GM19372 (cell line): ENCODE data around the gene QRFP.

Experiments used
- ATAC-seq: cut with Tn5 transposase; IDR thresholded peaks from one replicate; pipeline ENCODE4 v1.9.1; 2021; ENCODE audit warnings: mild to moderate bottlenecking, low read depth, moderate library complexity; ENCODE audit not compliant: unreplicated experiment

Gene QRFP

GRCh38 chr9:130896233-130897014, at the start of gene QRFP:
TSS of gene QRFP (minus strand) at chr9:130896812. CDS start at chr9:130893838, 2,974 bp downstream.
- ATAC-seq = no peak

- no peak for ATAC-seq
Observed at GRCh38 chr9:130945173-130945572, 48.6 kb upstream of the QRFP start.

- ATAC-seq = no peak
Observed at GRCh38 chr9:130944510-130945058, 48.0 kb upstream of the QRFP start.

DNA sequence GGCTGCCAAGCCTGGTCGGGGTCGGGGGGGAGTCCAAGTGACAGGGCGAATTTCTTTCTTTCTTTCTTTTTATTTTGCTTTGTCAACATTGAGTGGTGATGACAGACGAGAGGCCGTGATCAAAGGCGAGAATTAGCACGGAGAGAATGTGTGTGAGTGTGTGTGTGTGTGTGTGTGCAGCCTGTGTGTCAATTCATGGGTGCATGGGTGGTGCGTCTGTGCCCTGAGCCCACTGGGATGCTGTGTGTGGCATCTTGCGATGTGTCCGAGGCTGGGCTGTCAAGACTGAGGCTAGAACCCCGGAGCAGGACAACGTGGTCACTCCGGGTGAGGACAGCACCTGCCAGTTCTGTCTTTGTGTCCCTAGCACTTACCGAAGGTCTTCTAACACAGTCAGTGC, 47.2 kb upstream of the QRFP start:
- no peak for ATAC-seq

DNA sequence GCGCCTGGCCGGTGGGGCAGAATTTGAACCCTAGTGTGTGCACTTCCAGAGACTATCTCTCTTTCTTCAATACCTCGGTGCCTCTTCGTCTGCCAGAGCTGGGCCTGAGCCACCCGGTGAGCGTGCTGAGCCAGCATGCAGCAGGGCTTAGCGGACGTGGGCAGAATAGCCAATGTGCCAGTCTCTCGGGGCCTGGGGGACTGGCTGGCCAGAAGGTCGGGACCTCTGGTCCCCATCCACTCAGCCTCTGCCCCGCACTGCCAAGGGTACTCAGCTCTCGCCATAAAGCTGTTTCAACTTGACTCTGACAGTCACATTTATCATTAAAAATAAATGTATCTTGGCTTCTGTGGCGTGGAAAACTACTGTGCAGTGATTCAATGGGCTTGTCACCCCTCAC, 46.6 kb upstream of the QRFP start:
- ATAC-seq = no peak

GRCh38 chr9:130942679-130943078, 46.1 kb upstream of the QRFP start:
- no peak for ATAC-seq

- ATAC-seq = no peak
Observed at GRCh38 chr9:130942084-130942483, 45.5 kb upstream of the QRFP start.

- peak; percentile 68 for ATAC-seq
Observed at GRCh38 chr9:130940693-130941576, 44.3 kb upstream of the QRFP start.

DNA sequence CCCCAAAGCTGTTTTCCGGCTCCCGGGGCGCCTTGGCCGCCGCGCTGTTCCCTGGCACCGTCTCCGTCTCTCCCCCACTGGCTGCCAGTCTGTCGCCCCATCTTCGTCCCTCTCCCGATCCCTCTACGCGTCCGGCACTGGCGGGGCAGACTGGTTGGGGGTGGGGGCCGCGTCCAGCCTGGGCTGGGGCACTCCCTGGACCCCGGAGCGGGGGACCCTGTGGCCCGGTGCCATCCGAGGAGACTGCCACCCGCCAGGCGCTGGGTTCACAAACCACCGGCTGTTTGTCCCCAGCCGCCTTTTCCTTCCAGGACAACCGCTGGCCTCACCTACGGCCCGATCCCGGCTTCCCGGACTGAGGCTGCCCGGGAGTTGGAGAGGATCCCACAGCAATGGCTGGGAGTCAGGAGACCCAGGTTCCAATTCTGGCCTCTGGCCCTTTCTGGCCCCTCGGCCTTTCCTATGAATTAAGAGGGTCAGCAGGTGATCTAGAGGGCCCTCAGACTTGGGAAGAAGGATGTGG, 43.5 kb upstream of the QRFP start:
- no peak for ATAC-seq

GRCh38 chr9:130939405-130940026, 42.9 kb upstream of the QRFP start:
- no peak for ATAC-seq

DNA sequence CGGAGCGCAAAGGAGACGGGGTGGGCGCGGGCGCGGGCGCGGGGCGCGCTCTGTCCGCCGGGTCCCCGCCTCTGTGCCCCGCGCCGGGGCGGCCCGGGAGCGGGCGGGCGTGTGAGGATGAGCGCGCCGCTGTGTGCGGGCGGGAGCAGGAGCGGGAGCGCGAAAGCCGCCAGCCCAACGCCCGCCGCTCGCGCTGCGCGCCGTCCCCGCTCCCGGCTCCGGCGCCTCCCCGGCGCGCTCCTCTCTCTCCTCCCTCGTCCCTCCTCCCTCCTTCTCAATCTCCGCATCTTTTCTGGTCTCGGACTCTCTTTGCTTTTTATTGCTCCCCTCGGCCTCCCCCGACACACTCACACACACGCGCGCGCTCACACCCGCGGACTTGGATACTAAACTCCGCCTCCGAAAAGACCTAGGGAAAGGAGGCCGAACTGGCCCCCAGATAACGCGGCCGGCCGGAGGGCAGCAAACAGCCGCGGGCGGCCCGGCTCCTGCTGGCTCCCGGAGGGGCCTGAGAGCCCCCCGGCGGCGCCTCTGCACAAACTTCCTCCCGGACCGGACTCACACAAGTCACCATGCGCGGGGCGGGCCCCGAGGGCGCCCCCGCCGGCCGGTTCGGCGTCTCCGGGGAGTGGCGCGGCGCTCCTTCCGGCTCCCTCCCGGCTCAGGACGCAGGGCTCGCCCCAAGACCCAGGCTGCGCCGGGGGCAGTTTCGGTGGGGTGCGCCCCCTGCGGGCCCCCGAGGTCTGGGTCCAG, 42.2 kb upstream of the QRFP start, which contains the start of gene FIBCD1:
FIBCD1 (minus strand) TSS at position 596 of the 753 bp plus-strand sequence. CDS start 640 bp downstream, outside the sequence.
- no peak for ATAC-seq

- no peak for ATAC-seq
Observed at GRCh38 chr9:130938184-130938651, 41.6 kb upstream of the QRFP start.

DNA sequence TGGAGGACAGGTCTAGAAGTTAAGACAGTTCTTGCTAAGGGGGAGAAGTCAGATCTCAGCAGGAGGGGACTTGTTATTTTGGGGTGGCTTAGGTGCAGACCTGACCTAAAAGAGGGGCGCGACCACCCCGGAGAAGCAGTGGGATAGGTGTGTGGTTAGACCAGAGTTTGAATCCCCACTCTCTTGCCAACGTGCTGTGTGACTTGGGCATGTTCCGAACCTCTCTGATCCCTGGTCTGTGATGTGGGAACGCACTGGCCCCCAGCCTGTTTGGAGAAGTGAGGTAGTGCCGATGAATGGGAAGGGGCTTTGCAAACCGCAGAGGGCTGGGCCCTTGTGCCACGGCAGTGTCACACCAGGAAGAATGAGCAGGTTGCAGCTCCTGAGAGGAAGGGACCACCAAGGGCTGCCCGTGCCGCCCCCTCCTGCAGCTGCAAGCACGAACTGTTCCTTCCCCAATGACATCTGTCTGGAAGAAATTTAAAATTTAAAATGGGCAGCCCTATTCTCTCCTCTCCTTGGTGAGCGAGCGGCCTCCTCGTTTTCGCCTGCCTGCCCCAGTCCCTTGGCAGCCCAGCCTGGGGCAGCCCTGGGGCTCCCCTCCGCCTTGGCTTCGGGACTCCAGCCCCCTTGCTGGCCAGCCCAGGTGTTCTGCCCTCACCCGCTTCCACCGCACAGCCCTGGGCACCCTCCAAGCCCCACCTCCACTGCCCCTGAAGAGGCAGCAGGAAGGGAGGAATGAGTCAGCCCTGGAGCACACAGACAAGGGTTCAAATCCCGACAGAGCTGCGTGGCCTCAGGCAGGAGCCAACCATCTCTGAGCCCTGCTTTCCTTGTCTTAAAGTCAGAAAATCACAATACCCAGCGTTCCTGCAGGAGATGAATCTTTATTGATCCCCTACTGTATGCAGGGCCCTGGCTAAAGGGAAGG, 40.8 kb upstream of the QRFP start:
- ATAC-seq = no peak

- no peak for ATAC-seq
Observed at GRCh38 chr9:130936285-130937117, 39.9 kb upstream of the QRFP start.

DNA sequence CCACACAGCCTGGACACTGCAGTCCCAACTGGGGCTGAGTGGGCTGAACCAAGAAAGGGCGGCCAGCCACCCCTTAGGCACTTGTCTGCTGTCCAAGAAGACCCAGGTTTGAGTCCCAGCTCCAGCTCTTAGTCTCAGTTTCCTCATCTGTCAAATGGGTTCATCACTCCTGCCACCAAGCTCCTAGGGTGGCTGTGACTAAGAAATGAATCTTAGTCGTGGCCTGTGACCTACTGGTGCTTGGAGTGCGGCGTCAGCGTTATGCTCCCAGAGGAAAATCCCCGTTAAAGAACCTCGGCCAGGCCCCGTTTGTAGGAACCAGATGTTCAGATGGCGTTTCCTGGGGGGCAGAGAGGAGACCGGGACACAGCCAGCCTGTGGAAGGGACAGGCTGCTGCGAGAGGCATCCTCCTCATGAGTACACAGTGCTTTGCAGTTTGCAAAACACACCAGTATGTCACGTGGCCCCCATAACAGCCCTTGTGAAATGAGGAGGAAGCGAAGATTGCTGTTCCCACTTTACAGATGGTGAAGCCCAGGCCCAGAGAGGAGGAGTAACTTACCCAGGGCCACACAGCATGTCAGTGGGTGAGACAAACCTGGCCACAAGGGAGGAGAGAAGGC, 39.1 kb upstream of the QRFP start:
- ATAC-seq = no peak

DNA sequence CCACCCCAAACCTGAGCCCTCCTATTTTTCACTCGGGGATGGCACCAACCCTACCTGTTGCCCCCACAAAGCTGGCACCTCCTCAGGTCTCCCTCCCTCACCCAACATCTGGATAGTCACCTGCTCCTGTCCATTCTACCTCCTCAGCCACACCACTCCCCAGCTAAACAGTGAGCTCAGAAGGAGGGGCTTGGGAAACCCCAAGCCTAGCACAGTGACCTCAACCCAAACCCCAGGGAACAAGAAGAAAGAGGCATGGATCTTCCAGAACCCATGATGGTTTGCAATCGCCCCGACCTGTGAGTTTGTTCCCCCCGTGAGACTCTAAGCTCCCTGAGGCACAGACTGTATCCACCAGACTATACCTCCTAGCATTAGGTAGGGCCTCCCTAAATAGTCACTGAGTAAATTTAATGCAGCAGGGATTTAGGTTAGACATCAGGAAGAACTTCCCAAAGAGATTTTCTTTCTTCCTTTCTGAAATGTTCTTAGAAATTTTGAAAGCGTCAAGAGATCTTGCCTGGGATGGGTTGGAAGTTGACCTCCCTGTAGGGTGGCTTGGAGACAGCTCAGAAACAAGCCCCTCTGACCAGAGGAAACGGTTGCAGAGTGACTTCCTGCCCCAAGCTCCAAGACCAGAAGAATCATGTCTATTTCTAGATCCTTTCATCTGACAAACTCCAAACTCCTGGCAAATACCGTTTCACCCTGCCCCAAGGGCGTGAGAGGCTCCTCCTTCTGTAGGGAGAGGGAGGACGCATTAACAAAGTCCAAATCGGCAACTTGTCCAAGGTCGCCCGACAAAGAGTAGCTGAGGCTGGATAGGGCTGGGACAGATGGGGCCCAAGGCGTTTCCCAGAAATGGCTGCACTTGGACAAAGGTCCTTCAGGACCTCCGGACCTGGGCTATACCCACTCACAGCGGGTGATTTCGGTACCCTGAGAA, 38.4 kb upstream of the QRFP start:
- no peak for ATAC-seq
